Liver (tissue), 9 donors: ENCODE data around the gene CNOT10. TPM values are rescaled to one million over a fixed set of nuclear protein-coding genes. Genes with fewer than 3 reads are reported as not detected.

Experiments used
- DNase-seq: peaks from one replicate; pipeline ENCODE4 v3.0.0-alpha.2; 2017; ENCODE audit warnings: low spot score
- H3K27ac ChIP-seq, 2 donors: one replicate each; pipeline ENCODE4 v1.7.0; 2013; ENCODE audit warnings: inconsistent platforms in 2 of 2, low read length in 2 of 2, control low read depth in 1 of 2, low read depth in 1 of 2, mild to moderate bottlenecking in 1 of 2
- H3K27me3 ChIP-seq, 4 donors: one replicate each; pipeline versions ENCODE4 v1.6.1 to v1.7.0; 2013; ENCODE audit warnings: low read length in 3 of 4, inconsistent platforms in 1 of 4, mild to moderate bottlenecking in 1 of 4, moderate library complexity in 1 of 4; ENCODE audit not compliant: control insufficient read depth in 4 of 4, insufficient read depth in 4 of 4
- H3K36me3 ChIP-seq, 4 donors: one replicate each; pipeline versions ENCODE4 v1.6.1 to v1.7.0; 2013; ENCODE audit warnings: low read length in 3 of 4, mild to moderate bottlenecking in 3 of 4, low read depth in 1 of 4, moderate library complexity in 1 of 4; ENCODE audit not compliant: control insufficient read depth in 4 of 4, insufficient read depth in 3 of 4
- H3K4me1 ChIP-seq, 4 donors: one replicate each; pipeline versions ENCODE4 v1.6.1 to v1.7.0; 2013; ENCODE audit warnings: low read length in 3 of 4, mild to moderate bottlenecking in 3 of 4, moderate library complexity in 1 of 4; ENCODE audit not compliant: control insufficient read depth in 4 of 4, insufficient read depth in 4 of 4
- H3K4me3 ChIP-seq, 3 donors: one replicate each; pipeline versions ENCODE4 v1.6.1 to v1.7.0; 2013; ENCODE audit warnings: low read length in 3 of 3, control low read depth in 1 of 3, low read depth in 1 of 3, mild to moderate bottlenecking in 1 of 3
- H3K9ac ChIP-seq, 2 donors: one replicate each; pipeline ENCODE4 v1.7.0; 2013; ENCODE audit warnings: low read length in 2 of 2, mild to moderate bottlenecking in 2 of 2, moderate library complexity in 2 of 2, control low read depth in 1 of 2, low read depth in 1 of 2
- H3K9me3 ChIP-seq, 4 donors: one replicate each; pipeline versions ENCODE4 v1.6.1 to v1.7.0; 2013; ENCODE audit warnings: low read length in 3 of 4; ENCODE audit not compliant: control insufficient read depth in 4 of 4
- CTCF ChIP-seq: fragments of 150-350 bp; IDR thresholded peaks from 2 replicates; pipeline ENCODE4 v1.5.1; 2017; ENCODE audit warnings: improper control_type of control experiment, low read depth, low read length; ENCODE audit not compliant: missing input control
- EGR1 ChIP-seq, 2 donors: IDR thresholded peaks; 2 replicates each; pipeline ENCODE4 v1.6.1; 2016 to 2018; ENCODE audit warnings: antibody characterized with exemption in 2 of 2, low read depth in 2 of 2
- FOXA1 ChIP-seq: IDR thresholded peaks from 2 replicates; pipeline ENCODE4 v1.6.1; 2016; ENCODE audit warnings: antibody characterized with exemption
- FOXA2 ChIP-seq: IDR thresholded peaks from 2 replicates; pipeline ENCODE4 v1.6.1; 2016; ENCODE audit warnings: antibody characterized with exemption
- GABPA ChIP-seq, 2 donors: IDR thresholded peaks in 1 of 2; conservative IDR thresholded peaks in 1 of 2; 2 replicates each; pipeline ENCODE4 v1.6.1; 2016; ENCODE audit warnings: antibody characterized with exemption in 2 of 2, mild to moderate bottlenecking in 1 of 2, moderate library complexity in 1 of 2
- HNF4A ChIP-seq, 2 donors: conservative IDR thresholded peaks; 2 replicates each; pipeline ENCODE4 v1.6.1; 2016; ENCODE audit warnings: antibody characterized with exemption in 2 of 2, mild to moderate bottlenecking in 2 of 2
- HNF4G ChIP-seq: IDR thresholded peaks from 2 replicates; pipeline ENCODE4 v1.6.1; 2016; ENCODE audit warnings: antibody characterized with exemption
- MAX ChIP-seq: IDR thresholded peaks from 2 replicates; pipeline ENCODE4 v1.6.1; 2016; ENCODE audit warnings: antibody characterized with exemption
- NR2F2 ChIP-seq: IDR thresholded peaks from 2 replicates; pipeline ENCODE4 v1.6.1; 2016; ENCODE audit warnings: antibody characterized with exemption
- RAD21 ChIP-seq, 2 donors: IDR thresholded peaks; 2 replicates each; pipeline ENCODE4 v1.6.1; 2016; ENCODE audit warnings: antibody characterized with exemption in 2 of 2, mild to moderate bottlenecking in 2 of 2
- REST ChIP-seq: IDR thresholded peaks from 2 replicates; pipeline ENCODE4 v1.6.1; 2016; ENCODE audit warnings: antibody characterized with exemption, mild to moderate bottlenecking
- RXRA ChIP-seq, 2 donors: IDR thresholded peaks; 2 replicates each; pipeline ENCODE4 v1.6.1; 2017 to 2018; ENCODE audit warnings: antibody characterized with exemption in 2 of 2, mild to moderate bottlenecking in 1 of 2
- SP1 ChIP-seq: IDR thresholded peaks from 2 replicates; pipeline ENCODE4 v1.6.1; 2018; ENCODE audit warnings: antibody characterized with exemption, mild to moderate bottlenecking
- TAF1 ChIP-seq: conservative IDR thresholded peaks from 2 replicates; pipeline ENCODE4 v1.6.1; 2016; ENCODE audit warnings: antibody characterized with exemption, mild to moderate bottlenecking
- YY1 ChIP-seq: IDR thresholded peaks from 2 replicates; pipeline ENCODE4 v1.6.1; 2016; ENCODE audit warnings: antibody characterized with exemption, mild to moderate bottlenecking
- WGBS: extraction: QIAGEN DNeasy Blood & Tissue Kit; methylation state at CpG from one replicate; pipeline ENCODE4 v1.1.7; 2013; 5-methylcytosine and 5-hydroxymethylcytosine counted together
- polyA plus RNA-seq, 2 donors: library from polyadenylated mRNA; stranded (reverse) in 1 of 2; unstranded in 1 of 2; fragments of 200-250 nt in 1 of 2; fragments of >200 nt in 1 of 2; fragmentation: Nextera tagmentation in 1 of 2; extraction: Ambion mirVana in 1 of 2; gene quantifications; one replicate each; pipeline versions ENCODE4 v1.2.1 to v1.2.3, GENCODE V29; 2013 to 2015
- total RNA-seq, 2 donors: library from RNA; depleted of rRNA; stranded (reverse); fragments of >200 nt; gene quantifications; one replicate each; pipeline ENCODE4 v1.2.3, GENCODE V29; 2014
- TF ChIP-seq, protein P1 (sequence below): IDR thresholded peaks from 2 replicates; pipeline ENCODE4 v1.6.1; 2016; ENCODE audit warnings: antibody characterized with exemption
- TF ChIP-seq, protein P2 (sequence below): IDR thresholded peaks from 2 replicates; pipeline ENCODE4 v1.6.1; 2016; ENCODE audit warnings: antibody characterized with exemption
- donor health status: healthy.
- donor health status: healthy.
- donor health status: healthy.
- donor health status: healthy.
- donor health status: healthy.

Gene CNOT10
- total and polyA plus RNA-seq, 4 donors = 6.7 to 19.6 (median 11.1) TPM

GRCh38 chr3:32755761-32756160, 70.8 kb downstream of the CNOT10 start:
- no peaks in the 10 kb centered on the region for H3K4me1 ChIP-seq
- 90% methylated on average over 3 of the region's 3 CpGs for WGBS
- H3K9me3 ChIP-seq = no peaks in the 10 kb centered on the region
- no peaks in the 10 kb centered on the region for H3K27me3 ChIP-seq
- H3K4me3 ChIP-seq = no peak overlapping the region
- H3K9ac ChIP-seq = no peak overlapping the region
- DNase-seq = no peak
- no peak for TF ChIP-seq FOXA1
- no peak for TF ChIP-seq TAF1
- no peak for TF ChIP-seq FOXA2
- no peak for TF ChIP-seq RXRA (IDR thresholded peaks at IDR 0.05)
- TF ChIP-seq MAX = no peak
- no peak for TF ChIP-seq SP1
- no peak for TF ChIP-seq EGR1 (IDR thresholded peaks at IDR 0.05; ENCODE audit: low read depth in 2 of 2)
- no peak for TF ChIP-seq GABPA (IDR thresholded peaks at IDR 0.05 in 1 of 2, conservative IDR thresholded peaks at IDR 0.05 in 1 of 2)
- no peak for TF ChIP-seq REST
- no peak for TF ChIP-seq HNF4A (conservative IDR thresholded peaks at IDR 0.05)
- H3K36me3 ChIP-seq = peaks cover 0 to 9% (median 2%) of the 10 kb centered on the region in 4 donors
- no peak overlapping the region for H3K27ac ChIP-seq

DNA sequence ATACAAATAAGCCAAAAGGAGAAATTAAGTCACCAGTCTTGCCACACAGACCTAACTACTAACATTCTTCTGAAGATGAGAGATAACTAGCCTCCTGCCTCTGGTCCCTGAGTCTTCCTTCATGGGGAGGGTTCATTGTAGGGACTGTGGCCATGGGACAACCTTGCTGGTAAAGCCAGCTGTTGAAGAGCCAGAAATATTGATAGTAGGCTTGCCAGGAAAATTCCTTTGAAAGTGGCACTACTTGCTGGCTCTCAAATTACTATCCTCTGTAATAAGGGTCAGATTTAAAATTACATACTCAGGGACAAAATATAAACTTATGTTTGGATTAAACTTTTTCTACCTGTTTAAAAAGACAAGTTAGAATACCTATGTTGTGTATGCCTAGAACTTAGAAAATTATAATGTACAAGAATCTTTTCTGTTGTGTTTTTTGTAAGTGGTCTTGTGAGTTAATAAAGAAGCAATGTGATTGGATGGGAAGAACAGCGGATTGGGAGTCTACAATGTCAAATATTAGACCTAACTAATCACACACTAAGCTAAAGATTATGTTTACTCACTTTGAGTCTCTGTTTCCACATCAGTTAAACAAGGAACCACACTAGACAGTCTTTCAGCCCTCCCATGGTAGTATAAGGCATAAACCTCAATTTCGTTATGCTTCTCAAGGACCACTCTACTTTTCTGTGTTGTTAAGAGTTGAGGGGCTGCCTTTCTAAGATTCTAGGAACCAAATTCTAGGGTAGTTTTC, 72.8 kb downstream of the CNOT10 start:
- no peak for DNase-seq
- no peak overlapping the region for H3K4me3 ChIP-seq
- H3K9me3 ChIP-seq = no peaks in the 10 kb centered on the region
- H3K9ac ChIP-seq = no peak overlapping the region
- H3K27ac ChIP-seq = no peak overlapping the region
- no peaks in the 10 kb centered on the region for H3K4me1 ChIP-seq
- WGBS = 93% methylated on average over 2 of the region's 2 CpGs
- peaks cover 0 to 8% (median 1%) of the 10 kb centered on the region in 4 donors for H3K36me3 ChIP-seq
- TF ChIP-seq RAD21 (IDR thresholded peaks at IDR 0.05) = no peak
- no peak for TF ChIP-seq REST
- TF ChIP-seq, protein P1, sequence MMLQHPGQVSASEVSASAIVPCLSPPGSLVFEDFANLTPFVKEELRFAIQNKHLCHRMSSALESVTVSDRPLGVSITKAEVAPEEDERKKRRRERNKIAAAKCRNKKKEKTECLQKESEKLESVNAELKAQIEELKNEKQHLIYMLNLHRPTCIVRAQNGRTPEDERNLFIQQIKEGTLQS = no peak
- TF ChIP-seq FOXA1 = no peak
- no peak for TF ChIP-seq MAX
- TF ChIP-seq EGR1 (IDR thresholded peaks at IDR 0.05; ENCODE audit: low read depth in 2 of 2) = no peak
- TF ChIP-seq YY1 = no peak
- no peak for TF ChIP-seq NR2F2
- no peak for TF ChIP-seq TAF1
- TF ChIP-seq HNF4A (conservative IDR thresholded peaks at IDR 0.05) = no peak
- TF ChIP-seq FOXA2 = no peak
- no peak for TF ChIP-seq HNF4G
- no peak for TF ChIP-seq SP1
- TF ChIP-seq, protein P2, sequence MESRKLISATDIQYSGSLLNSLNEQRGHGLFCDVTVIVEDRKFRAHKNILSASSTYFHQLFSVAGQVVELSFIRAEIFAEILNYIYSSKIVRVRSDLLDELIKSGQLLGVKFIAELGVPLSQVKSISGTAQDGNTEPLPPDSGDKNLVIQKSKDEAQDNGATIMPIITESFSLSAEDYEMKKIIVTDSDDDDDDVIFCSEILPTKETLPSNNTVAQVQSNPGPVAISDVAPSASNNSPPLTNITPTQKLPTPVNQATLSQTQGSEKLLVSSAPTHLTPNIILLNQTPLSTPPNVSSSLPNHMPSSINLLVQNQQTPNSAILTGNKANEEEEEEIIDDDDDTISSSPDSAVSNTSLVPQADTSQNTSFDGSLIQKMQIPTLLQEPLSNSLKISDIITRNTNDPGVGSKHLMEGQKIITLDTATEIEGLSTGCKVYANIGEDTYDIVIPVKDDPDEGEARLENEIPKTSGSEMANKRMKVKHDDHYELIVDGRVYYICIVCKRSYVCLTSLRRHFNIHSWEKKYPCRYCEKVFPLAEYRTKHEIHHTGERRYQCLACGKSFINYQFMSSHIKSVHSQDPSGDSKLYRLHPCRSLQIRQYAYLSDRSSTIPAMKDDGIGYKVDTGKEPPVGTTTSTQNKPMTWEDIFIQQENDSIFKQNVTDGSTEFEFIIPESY = no peak
- no peak for TF ChIP-seq CTCF
- TF ChIP-seq GABPA (IDR thresholded peaks at IDR 0.05 in 1 of 2, conservative IDR thresholded peaks at IDR 0.05 in 1 of 2) = no peak
- no peaks in the 10 kb centered on the region for H3K27me3 ChIP-seq
